ENCODE measurements around the gene TRIB2.

- TF ChIP-seq POLR2A (IDR thresholded peaks at IDR 0.05; ENCODE audit: low read depth, low read length) = no peak
- TF ChIP-seq CTCF (IDR thresholded peaks at IDR 0.05; ENCODE audit: extremely low read depth in 1 of 2, insufficient read depth in 1 of 2, low read depth in 1 of 2, low read length in 2 of 2) = no peak
- no peak for TF ChIP-seq FOS (IDR thresholded peaks at IDR 0.05; ENCODE audit: borderline replicate concordance, insufficient read depth, low read length)
- TF ChIP-seq MYC (IDR thresholded peaks at IDR 0.05; ENCODE audit: low read depth, low read length) = no peak
- TF ChIP-seq POLR2AphosphoS5 (IDR thresholded peaks at IDR 0.05; ENCODE audit: insufficient read depth, low read depth, low read length) = no peak
- no peak for TF ChIP-seq MAX (IDR thresholded peaks at IDR 0.05; ENCODE audit: insufficient read depth, insufficient read length)
- TF ChIP-seq EZH2 (IDR thresholded peaks at IDR 0.05; ENCODE audit: borderline replicate concordance, low read depth, low read length, severe bottlenecking) = no peak
- TF ChIP-seq GATA2 (IDR thresholded peaks at IDR 0.05; ENCODE audit: insufficient read depth, insufficient read length, low read depth, low read length) = no peak
These were observed 49.7 kb downstream of the TRIB2 start for GRCh38 chr2:12766421-12766879.
